ENCODE measurements around the gene EDDM13.

GRCh38 chr19:56347163-56347778 lies 74.7 kb downstream of the EDDM13 start:
- TF ChIP-seq CEBPB (IDR thresholded peaks at IDR 0.05; ENCODE audit: low read depth, low read length) (no peak), SP2 (IDR thresholded peaks at IDR 0.05; ENCODE audit: low read length) (no peak)
